Fibroblast of pulmonary artery (primary cell): ENCODE results near the gene MARCO.

Experiments
- DNase-seq: peaks from one replicate; pipeline ENCODE4 v3.0.0-alpha.2; 2010; ENCODE audit warnings: low read depth
- H3K4me3 ChIP-seq: replicated peaks from 2 replicates; pipeline ENCODE4 v1.5.1; 2011; ENCODE audit warnings: low read depth, mild to moderate bottlenecking, control low read depth, low read length, moderate library complexity
- TF ChIP-seq, protein P1 (sequence below): IDR thresholded peaks from 2 replicates; pipeline ENCODE4 v1.5.1; 2011; ENCODE audit warnings: mild to moderate bottlenecking, control low read depth, low read length, inconsistent platforms; ENCODE audit errors: missing control alignments

MARCO gene

GRCh38 chr2:118967124-118967880 is 25.3 kb downstream of the MARCO start:
- DNase-seq, result no peak

DNA sequence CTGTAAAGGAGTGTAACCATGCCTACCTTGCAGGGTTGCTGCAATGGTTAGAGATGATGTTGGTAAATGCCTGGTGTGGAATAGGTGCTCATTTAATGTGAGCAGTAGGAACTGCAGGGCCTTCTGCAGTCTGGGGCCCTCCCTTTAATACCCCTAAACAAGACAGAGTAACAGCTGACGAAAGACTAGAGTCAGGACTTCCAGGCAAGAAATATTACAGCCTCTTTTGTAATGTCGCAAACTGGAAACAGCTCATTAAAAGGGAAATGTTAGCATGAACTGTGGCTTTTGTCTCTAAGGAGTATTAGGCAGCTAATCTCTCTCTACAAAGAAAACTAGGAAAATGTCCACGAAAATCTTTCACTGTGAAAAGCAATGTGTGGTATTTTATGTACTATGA is 26.0 kb downstream of the MARCO start:
- TF ChIP-seq, protein P1, sequence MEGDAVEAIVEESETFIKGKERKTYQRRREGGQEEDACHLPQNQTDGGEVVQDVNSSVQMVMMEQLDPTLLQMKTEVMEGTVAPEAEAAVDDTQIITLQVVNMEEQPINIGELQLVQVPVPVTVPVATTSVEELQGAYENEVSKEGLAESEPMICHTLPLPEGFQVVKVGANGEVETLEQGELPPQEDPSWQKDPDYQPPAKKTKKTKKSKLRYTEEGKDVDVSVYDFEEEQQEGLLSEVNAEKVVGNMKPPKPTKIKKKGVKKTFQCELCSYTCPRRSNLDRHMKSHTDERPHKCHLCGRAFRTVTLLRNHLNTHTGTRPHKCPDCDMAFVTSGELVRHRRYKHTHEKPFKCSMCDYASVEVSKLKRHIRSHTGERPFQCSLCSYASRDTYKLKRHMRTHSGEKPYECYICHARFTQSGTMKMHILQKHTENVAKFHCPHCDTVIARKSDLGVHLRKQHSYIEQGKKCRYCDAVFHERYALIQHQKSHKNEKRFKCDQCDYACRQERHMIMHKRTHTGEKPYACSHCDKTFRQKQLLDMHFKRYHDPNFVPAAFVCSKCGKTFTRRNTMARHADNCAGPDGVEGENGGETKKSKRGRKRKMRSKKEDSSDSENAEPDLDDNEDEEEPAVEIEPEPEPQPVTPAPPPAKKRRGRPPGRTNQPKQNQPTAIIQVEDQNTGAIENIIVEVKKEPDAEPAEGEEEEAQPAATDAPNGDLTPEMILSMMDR, result no peak
- DNase-seq, result no peak

More at GRCh38 chr2:118967124-118967880, 25.3 kb downstream of the MARCO start:
- H3K4me3 ChIP-seq, result no peak overlapping the region
- TF ChIP-seq, protein P1, result no peak

DNA sequence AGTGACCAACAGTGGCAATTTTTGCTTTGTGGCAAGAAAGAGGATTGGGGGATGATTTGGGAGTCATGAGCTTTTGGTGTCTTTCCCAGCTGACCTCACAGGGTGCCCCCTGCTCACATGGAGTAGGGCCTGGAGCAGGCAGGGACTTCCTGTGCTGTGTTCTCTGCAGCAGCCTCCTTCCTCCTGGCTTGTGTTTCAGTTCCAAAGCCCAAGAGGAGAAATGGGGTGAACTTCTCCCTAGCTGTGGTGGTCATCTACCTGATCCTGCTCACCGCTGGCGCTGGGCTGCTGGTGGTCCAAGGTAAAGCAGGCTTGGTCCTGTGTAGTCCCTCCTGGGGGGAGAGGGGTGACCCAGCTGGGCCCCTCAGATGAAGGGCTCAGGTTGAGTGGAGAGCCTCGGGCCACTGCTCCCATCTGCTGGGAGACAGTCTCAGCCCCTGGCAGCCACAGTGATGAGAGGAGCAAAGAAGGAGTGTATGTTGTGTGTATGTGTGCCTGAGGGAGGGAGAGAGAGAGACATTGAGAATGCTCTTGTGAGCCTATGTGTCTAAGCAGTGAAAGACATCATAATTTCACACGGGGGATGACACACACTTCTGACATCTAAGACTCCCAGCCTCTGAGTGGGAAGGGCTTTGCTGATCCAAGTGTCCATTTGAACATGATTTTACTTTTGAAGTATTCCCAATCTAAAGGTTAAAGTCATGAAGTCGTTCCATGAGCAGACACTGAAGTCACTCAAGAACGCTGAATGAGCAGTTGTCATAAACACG is 27.2 kb downstream of the MARCO start:
- TF ChIP-seq, protein P1, result no peak
- no peak overlapping the region for H3K4me3 ChIP-seq
- no peak for DNase-seq

More for the DNA sequence above, 26.0 kb downstream of the MARCO start:
- H3K4me3 ChIP-seq, result no peak overlapping the region

DNA sequence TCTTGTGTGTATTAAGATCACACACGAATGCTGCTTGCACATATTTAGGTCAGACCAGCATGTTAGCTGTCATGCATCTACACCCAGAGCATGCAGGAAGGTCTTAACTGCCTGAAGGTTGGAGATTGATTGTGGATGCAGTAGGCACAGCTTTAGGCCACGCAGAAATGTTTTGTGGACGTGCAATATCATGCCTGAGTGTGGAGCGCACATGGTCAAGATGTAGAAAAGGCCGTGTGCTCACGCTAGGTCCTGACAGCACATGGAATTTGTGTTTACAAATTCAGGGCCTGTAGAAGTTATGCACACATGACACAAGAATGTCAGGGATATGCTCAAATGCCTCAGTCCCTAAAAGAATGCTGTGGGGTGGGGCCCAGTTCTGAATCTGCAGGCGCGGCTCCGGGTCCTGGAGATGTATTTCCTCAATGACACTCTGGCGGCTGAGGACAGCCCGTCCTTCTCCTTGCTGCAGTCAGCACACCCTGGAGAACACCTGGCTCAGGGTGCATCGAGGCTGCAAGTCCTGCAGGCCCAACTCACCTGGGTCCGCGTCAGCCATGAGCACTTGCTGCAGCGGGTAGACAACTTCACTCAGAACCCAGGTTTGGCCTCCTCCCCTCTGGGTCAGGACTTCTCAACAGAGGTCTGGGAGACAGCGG is 27.9 kb downstream of the MARCO start:
- TF ChIP-seq, protein P1, result no peak
- H3K4me3 ChIP-seq, result no peak overlapping the region
- no peak for DNase-seq

DNA sequence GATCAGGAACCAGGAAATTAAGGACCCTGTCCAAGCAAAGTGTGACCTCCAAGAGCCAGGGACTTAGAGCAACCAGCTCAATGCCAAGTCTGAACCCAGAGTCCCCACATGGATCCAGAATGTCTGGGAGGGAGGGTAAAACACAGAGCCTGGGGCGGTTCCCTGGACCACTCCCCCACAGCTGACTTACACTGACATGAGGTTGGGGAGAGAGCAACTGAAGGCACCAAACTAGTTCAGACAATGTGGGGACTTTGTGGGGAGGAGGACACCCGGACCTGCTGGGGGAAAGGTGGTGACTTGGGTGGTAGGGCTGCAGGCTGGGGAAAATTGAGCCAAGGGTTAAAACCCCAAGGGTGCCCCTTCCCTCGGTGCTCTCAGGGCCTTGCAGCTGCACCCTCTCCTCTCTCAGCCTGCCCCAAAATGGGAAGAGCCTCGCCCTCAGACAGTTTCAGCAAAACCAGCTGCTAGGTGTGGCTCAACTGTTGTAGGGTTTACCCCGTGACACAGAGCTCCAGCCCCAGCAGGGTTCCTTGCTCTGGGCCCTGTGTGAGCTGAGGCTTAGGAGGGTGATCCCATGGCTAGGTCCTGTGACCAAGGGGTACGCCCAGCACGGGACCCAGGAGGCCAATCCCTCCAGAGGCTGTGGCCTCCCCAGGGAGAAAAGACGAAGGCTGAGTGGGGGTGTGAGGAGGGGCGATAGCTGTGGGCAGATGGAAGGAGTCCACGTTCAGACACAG is 28.6 kb downstream of the MARCO start:
- no peak for DNase-seq
- TF ChIP-seq, protein P1, result no peak
- no peak overlapping the region for H3K4me3 ChIP-seq
